GM19238 (cell line): ENCODE results near the gene TROAP.
"Not testable (repeated sequence)": the region's sequence is repeated elsewhere in the genome, so short reads cannot be mapped to it uniquely, and the experiment has no call there.

Experiments
- DNase-seq: peaks from one replicate; pipeline ENCODE4 v3.0.0; 2011; ENCODE audit warnings: low spot score; ENCODE audit not compliant: insufficient read length

TROAP gene

DNA sequence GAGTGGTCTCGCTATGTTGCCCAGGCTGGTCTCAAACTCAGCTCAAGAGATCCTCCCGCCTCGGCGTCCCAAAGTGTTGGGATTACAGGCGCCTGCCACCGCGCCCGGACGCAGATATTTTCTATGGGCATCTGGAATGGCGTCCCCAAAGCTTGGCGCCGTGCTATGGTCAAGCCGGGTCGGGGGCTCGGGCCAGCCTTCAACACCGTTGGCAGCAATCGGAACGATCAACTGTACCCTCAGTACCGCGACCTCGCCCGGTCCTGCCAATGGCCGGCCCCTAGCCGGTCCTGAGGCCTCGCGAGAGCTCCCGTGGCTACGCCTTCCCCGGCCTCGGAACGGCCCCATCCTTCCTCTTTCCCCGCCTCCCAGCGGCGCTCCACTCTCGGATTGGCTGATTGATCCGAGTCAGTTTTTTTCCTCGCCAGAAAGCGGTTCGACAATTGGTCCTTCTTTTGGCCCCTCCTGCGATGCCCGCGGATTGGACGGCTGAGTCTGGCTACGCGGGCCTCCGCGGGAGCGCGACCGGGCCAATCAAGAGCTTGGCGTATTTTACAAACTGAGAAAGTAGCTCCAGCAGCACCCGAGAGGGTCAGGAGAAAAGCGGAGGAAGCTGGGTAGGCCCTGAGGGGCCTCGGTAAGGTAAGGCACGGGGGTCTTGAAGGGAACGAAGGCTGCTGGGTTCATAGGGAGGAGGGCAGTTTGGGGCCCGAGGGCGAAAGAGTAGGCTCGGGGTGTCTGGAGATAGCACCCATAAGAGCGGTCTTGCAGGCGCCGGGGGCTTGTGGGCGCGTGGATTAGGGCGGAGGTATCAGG lies at the start of gene TROAP:
TSS of gene TROAP (plus strand) at position 548 of the 816 bp plus-strand sequence. CDS start 354 bp downstream, outside the sequence.
- peak; percentile 99 for DNase-seq

DNA sequence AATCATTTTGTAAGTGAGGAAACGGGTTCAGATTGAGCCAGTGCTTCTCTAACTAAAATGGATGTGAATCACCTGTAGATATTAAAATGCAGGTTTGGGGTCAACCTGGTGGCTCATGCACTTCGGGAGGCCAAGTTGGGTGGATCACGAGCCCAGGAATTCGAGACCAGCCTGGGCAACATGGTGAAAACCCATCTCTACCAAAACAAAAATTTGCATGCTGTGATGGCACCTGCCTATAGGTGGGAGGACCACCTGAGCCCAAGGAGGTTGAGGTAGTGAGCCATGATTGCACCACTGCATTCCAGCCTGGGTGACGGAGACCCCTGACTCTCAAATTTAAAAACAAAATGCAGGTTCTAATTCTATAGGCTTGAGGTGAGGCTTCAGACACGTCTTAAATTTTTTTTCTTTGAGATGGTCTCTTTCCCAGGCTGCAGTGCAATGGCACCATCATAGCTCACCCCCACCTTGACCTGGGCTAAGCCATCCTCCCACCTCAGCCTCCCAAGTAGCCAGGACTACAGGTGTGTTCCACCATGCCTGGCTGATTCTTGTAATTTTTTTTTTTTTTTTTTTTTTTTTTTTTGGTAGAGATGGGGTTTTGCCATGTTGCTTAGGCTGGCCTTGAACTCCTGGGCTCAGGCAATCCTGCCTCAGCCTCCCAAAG lies 49.2 kb upstream of the TROAP start:
- DNase-seq = no peak

GRCh38 chr12:49274396-49275069 lies 48.5 kb upstream of the TROAP start:
- no peak for DNase-seq

GRCh38 chr12:49276304-49277290 lies 46.5 kb upstream of the TROAP start:
- no peak for DNase-seq

DNA sequence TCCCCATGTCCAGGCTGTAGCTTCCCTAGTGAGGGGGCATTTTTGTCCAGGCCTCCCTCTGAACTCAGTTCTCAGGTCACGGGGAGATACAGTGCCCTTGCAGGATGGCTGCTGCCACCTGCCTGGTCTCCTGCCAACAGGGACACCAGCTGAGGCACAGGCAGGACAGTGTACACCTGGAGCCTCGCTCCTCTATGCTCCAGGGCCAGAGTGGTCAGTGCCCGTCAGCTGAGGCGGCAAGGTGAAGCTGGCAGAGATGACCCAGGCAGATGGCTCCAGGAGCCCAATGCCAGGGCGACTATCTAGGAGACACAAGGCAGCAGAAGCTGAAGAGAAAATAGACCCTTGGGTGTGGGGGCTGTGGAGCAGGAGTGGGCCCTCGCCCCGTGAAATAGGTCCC lies 45.6 kb upstream of the TROAP start:
- DNase-seq = no peak

GRCh38 chr12:49279706-49280159 lies 43.3 kb upstream of the TROAP start:
- DNase-seq = no peak

GRCh38 chr12:49280545-49280944 lies 42.5 kb upstream of the TROAP start:
- DNase-seq = not testable (repeated sequence)

GRCh38 chr12:49282302-49282701 lies 40.8 kb upstream of the TROAP start:
- no peak for DNase-seq

- DNase-seq = not testable (repeated sequence)
Measured at GRCh38 chr12:49282740-49283375, 40.2 kb upstream of the TROAP start.

GRCh38 chr12:49283541-49284429 lies 39.3 kb upstream of the TROAP start:
- no peak for DNase-seq

- no peak for DNase-seq
Measured at GRCh38 chr12:49284672-49285071, 38.4 kb upstream of the TROAP start.

- DNase-seq = no peak
Measured at GRCh38 chr12:49287876-49288275, 35.2 kb upstream of the TROAP start.

GRCh38 chr12:49288412-49288853 lies 34.6 kb upstream of the TROAP start:
- peak; percentile 62 for DNase-seq

GRCh38 chr12:49288922-49289555 lies 34.0 kb upstream of the TROAP start:
- no peak for DNase-seq

GRCh38 chr12:49292729-49293055 lies 30.4 kb upstream of the TROAP start:
- DNase-seq = no peak

- DNase-seq = no peak
Measured at GRCh38 chr12:49293056-49293956, 29.7 kb upstream of the TROAP start.

DNA sequence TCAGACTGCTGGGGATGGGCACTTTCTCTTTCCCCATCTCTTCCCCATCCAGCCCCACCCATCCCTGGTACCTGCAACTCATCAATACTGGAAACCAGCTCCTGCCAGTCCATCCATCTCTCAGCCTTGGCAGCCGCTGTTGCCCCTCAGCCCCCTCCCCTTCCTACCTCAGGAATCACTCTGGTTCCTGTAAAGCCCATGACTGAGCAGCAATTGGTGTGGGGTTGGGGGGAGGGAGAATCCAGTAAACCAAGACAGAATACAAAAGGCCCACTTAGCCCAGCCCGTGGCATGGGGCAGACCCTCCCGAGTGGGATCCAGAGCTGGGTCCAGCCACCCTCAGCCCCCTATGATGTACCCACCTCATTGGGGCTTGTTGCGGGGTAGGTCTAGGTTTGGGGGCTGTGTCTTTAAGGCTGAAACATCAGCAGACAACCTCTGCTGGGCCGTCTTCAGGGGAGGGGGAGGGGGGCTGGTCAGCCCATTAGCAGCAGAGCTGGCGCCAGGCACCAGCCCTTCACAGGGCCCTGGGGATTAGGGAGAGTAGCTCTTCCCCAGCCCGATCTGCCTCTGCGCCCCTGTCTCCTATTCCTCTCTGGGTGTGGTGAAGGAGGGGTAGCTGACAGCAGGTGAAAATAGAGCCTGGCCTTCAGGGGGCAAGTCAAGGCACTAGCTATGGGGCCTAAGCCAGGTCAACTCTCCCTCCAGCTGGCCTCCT lies 28.8 kb upstream of the TROAP start:
- no peak for DNase-seq

DNA sequence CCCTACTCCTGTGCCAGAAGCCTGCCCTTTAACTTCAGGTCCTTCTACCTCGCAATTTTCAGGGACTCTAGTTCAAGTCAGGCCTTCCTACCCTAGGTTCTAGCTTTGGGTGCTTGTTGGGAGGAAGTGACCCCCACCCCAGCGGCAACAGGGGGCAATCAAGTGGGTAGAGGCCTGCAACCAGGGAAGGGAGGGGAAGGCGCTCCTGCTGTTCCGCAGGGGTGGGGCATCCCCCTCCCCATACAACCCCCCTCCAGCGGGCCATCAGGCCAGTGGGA lies 28.3 kb upstream of the TROAP start:
- DNase-seq = no peak
